ENCODE measurements around the gene NR4A1.
A peak's percentile ranks its signal among the peaks of the same experiment; 100 is the strongest.

The NR4A1 gene

GRCh38 chr12:52066346-52067080, 15.3 kb downstream of the NR4A1 start:
- DNase-seq (ENCODE audit: low read depth): no peak
- TF ChIP-seq CTCF (conservative IDR thresholded peaks at IDR 0.05; ENCODE audit: low read depth, low read length): no peak
- no peak overlapping the region for H3K4me3 ChIP-seq (ENCODE audit: low read depth, low read length)

GRCh38 chr12:52067081-52067374, 15.8 kb downstream of the NR4A1 start:
- no peak for DNase-seq (ENCODE audit: low read depth)
- H3K4me3 ChIP-seq (ENCODE audit: low read depth, low read length): no peak overlapping the region
- no peak for TF ChIP-seq CTCF (conservative IDR thresholded peaks at IDR 0.05; ENCODE audit: low read depth, low read length)

GRCh38 chr12:52069327-52070184, 18.3 kb downstream of the NR4A1 start, which contains the start of gene ATG101:
Gene ATG101 (plus strand): TSS chr12:52069978. CDS start chr12:52073651, 3,673 bp downstream.
- TF ChIP-seq CTCF (conservative IDR thresholded peaks at IDR 0.05; ENCODE audit: low read depth, low read length): peak; percentile 77
- peak within 1 kb of the TSS; percentile 99 for H3K4me3 ChIP-seq (ENCODE audit: low read depth, low read length)
- DNase-seq (ENCODE audit: low read depth): peak; percentile 98

GRCh38 chr12:52070185-52070925, 19.1 kb downstream of the NR4A1 start:
- H3K4me3 ChIP-seq (ENCODE audit: low read depth, low read length): peak overlapping the region; percentile 99
- DNase-seq (ENCODE audit: low read depth): no peak
- TF ChIP-seq CTCF (conservative IDR thresholded peaks at IDR 0.05; ENCODE audit: low read depth, low read length): no peak

- peak; percentile 89 for DNase-seq (ENCODE audit: low read depth)
- no peak for TF ChIP-seq CTCF (conservative IDR thresholded peaks at IDR 0.05; ENCODE audit: low read depth, low read length)
- no peak overlapping the region for H3K4me3 ChIP-seq (ENCODE audit: low read depth, low read length)
These were observed 22.5 kb downstream of the NR4A1 start for GRCh38 chr12:52073531-52074381.

GRCh38 chr12:52074971-52075724, 23.9 kb downstream of the NR4A1 start:
- no peak for DNase-seq (ENCODE audit: low read depth)
- no peak overlapping the region for H3K4me3 ChIP-seq (ENCODE audit: low read depth, low read length)
- TF ChIP-seq CTCF (conservative IDR thresholded peaks at IDR 0.05; ENCODE audit: low read depth, low read length): no peak
